CD14-positive monocyte (primary cell): ENCODE data around the gene AURKA. TPM values are rescaled to one million over a fixed set of nuclear protein-coding genes. Genes with fewer than 3 reads are reported as not detected.

Experiments
- DNase-seq, 3 donors: peaks; one replicate each; pipeline ENCODE4 v3.0.0-alpha.2; 2011 to 2022
- H2AFZ ChIP-seq: 2 replicates; pipeline ENCODE4 v1.6.0; 2012; ENCODE audit warnings: mild to moderate bottlenecking, low read depth, low read length, inconsistent platforms; ENCODE audit not compliant: insufficient read depth, poor library complexity, severe bottlenecking
- H3K27ac ChIP-seq, 2 donors: 1 replicate in 1 of 2; 2 replicates in 1 of 2; pipeline ENCODE4 v1.5.1; 2012 to 2013; ENCODE audit warnings: low read length in 2 of 2, control low read depth in 1 of 2, inconsistent platforms in 1 of 2, low read depth in 1 of 2, mild to moderate bottlenecking in 1 of 2
- H3K27me3 ChIP-seq, 2 donors: one replicate each; pipeline versions ENCODE4 v1.6.0 to v1.6.1; 2011 to 2013; ENCODE audit warnings: low read length in 2 of 2; ENCODE audit not compliant: control insufficient read depth in 2 of 2, insufficient read depth in 2 of 2
- H3K36me3 ChIP-seq, 2 donors: replicated peaks in 1 of 2; 1 replicate in 1 of 2; 2 replicates in 1 of 2; pipeline versions ENCODE4 v1.5.1 to v1.6.1; 2012 to 2013; ENCODE audit warnings: low read length in 2 of 2, control low read depth in 1 of 2, inconsistent platforms in 1 of 2, mild to moderate bottlenecking in 1 of 2; ENCODE audit not compliant: insufficient read depth in 2 of 2, control insufficient read depth in 1 of 2
- H3K4me1 ChIP-seq, 2 donors: 1 replicate in 1 of 2; 2 replicates in 1 of 2; pipeline versions ENCODE4 v1.5.1 to v1.6.1; 2012 to 2013; ENCODE audit warnings: low read length in 2 of 2, control low read depth in 1 of 2, inconsistent platforms in 1 of 2, mild to moderate bottlenecking in 1 of 2, moderate library complexity in 1 of 2; ENCODE audit not compliant: insufficient read depth in 2 of 2, control insufficient read depth in 1 of 2
- H3K4me2 ChIP-seq: replicated peaks from 2 replicates; pipeline ENCODE3; 2012; ENCODE audit warnings: low read length, moderate library complexity, mild to moderate bottlenecking; ENCODE audit not compliant: poor library complexity, severe bottlenecking; ENCODE audit errors: extremely low read depth
- H3K4me3 ChIP-seq, 3 experiments: fragments of 200-600 bp in 1 of 3; sonication (generic) in 1 of 3; replicated peaks in 1 of 3; 1 replicate in 2 of 3; 2 replicates in 1 of 3; pipeline ENCODE4 v1.5.1; 2011 to 2013; ENCODE audit warnings: low read length in 3 of 3, mild to moderate bottlenecking in 3 of 3, control low read depth in 2 of 3, low read depth in 2 of 3, inconsistent platforms in 1 of 3, moderate library complexity in 1 of 3
- H3K79me2 ChIP-seq: 2 replicates; pipeline ENCODE4 v1.6.0; 2012; ENCODE audit warnings: mild to moderate bottlenecking, control low read depth, inconsistent platforms, low read length, moderate library complexity; ENCODE audit not compliant: insufficient read depth
- H3K9ac ChIP-seq: 2 replicates; pipeline ENCODE4 v1.6.0; 2017; ENCODE audit warnings: low read length, mild to moderate bottlenecking; ENCODE audit not compliant: insufficient read depth, poor library complexity, severe bottlenecking
- H3K9me3 ChIP-seq, 2 donors: replicated peaks in 1 of 2; 1 replicate in 1 of 2; 2 replicates in 1 of 2; pipeline versions ENCODE4 v1.5.1 to v1.6.1; 2012 to 2013; ENCODE audit warnings: low read length in 2 of 2, control low read depth in 1 of 2; ENCODE audit not compliant: control insufficient read depth in 1 of 2, insufficient read depth in 1 of 2
- H4K20me1 ChIP-seq: 2 replicates; pipeline ENCODE4 v1.6.0; 2012; ENCODE audit warnings: mild to moderate bottlenecking, low read length, control low read depth, moderate library complexity; ENCODE audit not compliant: insufficient read depth
- H3K27ac Mint-ChIP-seq, 7 donors: one replicate each; pipeline ENCODE4 v1.8.0; 2020; ENCODE audit warnings: mild to moderate bottlenecking in 7 of 7, mixed read lengths in 7 of 7, moderate library complexity in 6 of 7, inconsistent platforms in 2 of 7
- H3K27me3 Mint-ChIP-seq, 3 donors: one replicate each; pipeline ENCODE4 v1.8.0; 2021 to 2022; ENCODE audit warnings: low read depth in 3 of 3, mild to moderate bottlenecking in 3 of 3, mixed read lengths in 3 of 3, moderate library complexity in 3 of 3, inconsistent platforms in 1 of 3
- H3K36me3 Mint-ChIP-seq, 2 donors: one replicate each; pipeline ENCODE4 v1.8.0; 2020; ENCODE audit warnings: mixed read lengths in 2 of 2, inconsistent platforms in 1 of 2, mild to moderate bottlenecking in 1 of 2
- H3K4me1 Mint-ChIP-seq: one replicate; pipeline ENCODE4 v1.8.0; 2020; ENCODE audit warnings: mild to moderate bottlenecking, mixed read lengths
- H3K4me3 Mint-ChIP-seq, 2 donors: one replicate each; pipeline ENCODE4 v1.8.0; 2020; ENCODE audit warnings: mild to moderate bottlenecking in 2 of 2, mixed read lengths in 2 of 2, moderate library complexity in 1 of 2
- H3K9me3 Mint-ChIP-seq, 7 donors: one replicate each; pipeline ENCODE4 v1.8.0; 2020 to 2022; ENCODE audit warnings: mixed read lengths in 7 of 7, mild to moderate bottlenecking in 6 of 7, moderate library complexity in 6 of 7, inconsistent platforms in 2 of 7
- WGBS: methylation state at CpG from one replicate; pipeline ENCODE4 v1.1.5; 2013; ENCODE audit warnings: missing lambda C conversion rate; ENCODE audit not compliant: insufficient coverage; 5-methylcytosine and 5-hydroxymethylcytosine counted together
- intact Hi-C, 2 donors: fragments of 100-400 bp; cut with micrococcal nuclease; formaldehyde crosslinking; loops; one replicate each; pipeline versions ENCODE4 v1.15.0 to v1.15.1; 2023
- polyA plus RNA-seq, 3 donors: library from polyadenylated mRNA; depleted of rRNA in 1 of 3; unstranded in 2 of 3; stranded (reverse) in 1 of 3; fragments of 300-500 nt in 2 of 3; fragments of >200 nt in 1 of 3; fragmentation: Illumina TruSeq in 2 of 3; gene quantifications; 1 replicate in 2 of 3; 2 replicates in 1 of 3; pipeline ENCODE4 v1.2.3, GENCODE V29; 2012 to 2021
- TF ChIP-seq, protein P1 (sequence below): fragments of 200-600 bp; IDR thresholded peaks from one replicate; pipeline ENCODE4 v1.8.0; 2022; ENCODE audit warnings: antibody characterized with exemption, mild to moderate bottlenecking

AURKA gene
- polyA plus RNA-seq, 3 donors: 1.4 to 1.7 (median 1.5) TPM

DNA sequence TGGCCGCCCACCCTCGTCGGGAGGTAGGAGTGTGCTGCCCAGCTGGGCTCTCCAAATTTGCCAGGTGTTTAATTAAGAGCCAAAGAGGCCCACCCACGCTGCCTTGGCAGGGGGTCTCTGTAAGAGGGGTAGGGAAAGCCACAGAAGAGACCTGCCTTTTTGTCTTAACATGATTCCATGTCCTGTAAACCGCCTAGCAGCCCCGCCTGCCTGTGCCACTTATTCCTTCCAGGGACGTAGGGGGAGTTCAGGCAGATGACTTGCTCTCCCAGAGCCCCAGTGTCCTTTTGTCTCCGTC lies 31.2 kb downstream of the AURKA start:
- WGBS: 96% methylated on average over 8 of the region's 8 CpGs
- Histone ChIP-seq H4K20me1 (peaks cover 4% of the 10 kb centered on the region), H3K4me2 (no peak overlapping the region), H3K9ac (no peak overlapping the region), H3K4me1 (peaks cover 12 to 18% of the 10 kb centered on the region in 2 donors), H3K4me3 (no peak overlapping the region), H3K79me2 (peaks cover 3% of the 10 kb centered on the region), H3K36me3 (peaks cover 0 to 10% of the 10 kb centered on the region in 2 donors), H3K27me3 (no peaks in the 10 kb centered on the region), H3K27ac (no peak overlapping the region), H3K9me3 (no peaks in the 10 kb centered on the region), H2AFZ (no peak overlapping the region)
- Mint-ChIP-seq H3K27me3 (peaks cover 5 to 7% (median 6%) of the 10 kb centered on the region in 3 donors), H3K4me1 (peaks cover 22% of the 10 kb centered on the region), H3K36me3 (peaks cover 15 to 24% of the 10 kb centered on the region in 2 donors), H3K27ac (no peak overlapping the region), H3K4me3 (no peak overlapping the region), H3K9me3 (peaks cover 0 to 1% (median 0%) of the 10 kb centered on the region in 7 donors)
- intact Hi-C loops: no loop called here
- DNase-seq: no peak
- TF ChIP-seq, protein P1, sequence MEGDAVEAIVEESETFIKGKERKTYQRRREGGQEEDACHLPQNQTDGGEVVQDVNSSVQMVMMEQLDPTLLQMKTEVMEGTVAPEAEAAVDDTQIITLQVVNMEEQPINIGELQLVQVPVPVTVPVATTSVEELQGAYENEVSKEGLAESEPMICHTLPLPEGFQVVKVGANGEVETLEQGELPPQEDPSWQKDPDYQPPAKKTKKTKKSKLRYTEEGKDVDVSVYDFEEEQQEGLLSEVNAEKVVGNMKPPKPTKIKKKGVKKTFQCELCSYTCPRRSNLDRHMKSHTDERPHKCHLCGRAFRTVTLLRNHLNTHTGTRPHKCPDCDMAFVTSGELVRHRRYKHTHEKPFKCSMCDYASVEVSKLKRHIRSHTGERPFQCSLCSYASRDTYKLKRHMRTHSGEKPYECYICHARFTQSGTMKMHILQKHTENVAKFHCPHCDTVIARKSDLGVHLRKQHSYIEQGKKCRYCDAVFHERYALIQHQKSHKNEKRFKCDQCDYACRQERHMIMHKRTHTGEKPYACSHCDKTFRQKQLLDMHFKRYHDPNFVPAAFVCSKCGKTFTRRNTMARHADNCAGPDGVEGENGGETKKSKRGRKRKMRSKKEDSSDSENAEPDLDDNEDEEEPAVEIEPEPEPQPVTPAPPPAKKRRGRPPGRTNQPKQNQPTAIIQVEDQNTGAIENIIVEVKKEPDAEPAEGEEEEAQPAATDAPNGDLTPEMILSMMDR: no peak

DNA sequence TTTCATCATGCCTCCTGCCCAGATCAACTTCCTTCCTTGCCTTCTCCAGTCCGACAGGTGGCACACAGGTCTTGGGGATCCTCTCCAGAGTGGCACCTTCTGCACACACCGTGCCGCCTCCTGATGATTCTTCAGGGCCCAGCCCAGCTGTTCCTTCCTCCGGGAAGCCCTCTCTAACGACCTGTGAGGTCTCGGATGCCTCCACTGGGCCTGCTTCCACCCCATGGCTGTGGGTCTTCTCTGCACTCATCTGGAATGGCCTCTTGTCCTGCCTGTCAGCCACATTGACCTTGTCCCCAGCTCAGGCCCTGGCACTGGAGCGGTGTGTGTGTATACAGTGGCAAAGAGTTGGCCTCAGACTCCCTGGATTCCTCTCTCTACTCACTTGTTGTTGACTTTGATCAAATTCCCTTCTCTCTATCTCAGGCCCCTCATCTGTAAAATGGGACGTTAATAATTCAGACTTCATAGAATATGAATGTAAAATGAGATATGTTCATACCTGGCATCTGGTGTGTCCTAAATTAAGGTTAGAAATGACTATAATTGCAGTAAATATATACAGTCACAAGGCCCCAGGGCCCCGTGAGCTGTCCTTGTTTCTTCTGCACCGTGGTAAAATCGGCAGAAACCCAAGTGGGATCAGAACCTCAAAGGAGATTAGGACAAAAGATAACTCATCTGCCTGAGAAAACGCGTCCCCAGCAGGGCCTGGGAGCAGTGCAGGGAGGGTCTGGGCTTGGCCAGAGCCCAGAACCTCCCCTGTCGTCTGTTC lies 31.7 kb downstream of the AURKA start:
- Histone ChIP-seq H4K20me1 (peaks cover 4% of the 10 kb centered on the region), H3K79me2 (peaks cover 3% of the 10 kb centered on the region), H3K36me3 (peaks cover 0 to 5% of the 10 kb centered on the region in 2 donors), H3K9me3 (no peaks in the 10 kb centered on the region), H3K27me3 (no peaks in the 10 kb centered on the region), H3K9ac (no peak overlapping the region), H3K4me2 (peak overlapping the region; percentile 99), H3K4me3 (no peak overlapping the region), H3K4me1 (peaks cover 12 to 18% of the 10 kb centered on the region in 2 donors), H3K27ac (no peak overlapping the region), H2AFZ (no peak overlapping the region)
- DNase-seq: no peak
- Mint-ChIP-seq H3K4me1 (peaks cover 22% of the 10 kb centered on the region), H3K9me3 (peaks cover 0 to 1% (median 0%) of the 10 kb centered on the region in 7 donors), H3K27me3 (peaks cover 5 to 7% (median 6%) of the 10 kb centered on the region in 3 donors), H3K4me3 (peak overlapping the region; percentile 21 to 93), H3K27ac (peak overlapping the region in 4 of 7 donors; percentile 37 to 84 (median 48)), H3K36me3 (peaks cover 12 to 18% of the 10 kb centered on the region in 2 donors)
- intact Hi-C loops: no loop called here
- TF ChIP-seq, protein P1: no peak
- 90% methylated on average over 7 of the region's 14 CpGs for WGBS
